Thymus (tissue), 11 donors: ENCODE results near the gene COL5A1. TPM values are rescaled to one million over a fixed set of nuclear protein-coding genes. Genes with fewer than 3 reads are reported as not detected.

Experiments
- DNase-seq, 9 donors: peaks; one replicate each; pipeline ENCODE4 v3.0.0-alpha.2; 2013; ENCODE audit warnings: low spot score in 9 of 9, low read depth in 6 of 9, missing footprints in 1 of 9
- H3K27ac ChIP-seq, 2 donors: one replicate each; pipeline ENCODE4 v1.5.1; 2013; ENCODE audit warnings: control low read depth in 1 of 2, low read depth in 1 of 2, low read length in 1 of 2, mild to moderate bottlenecking in 1 of 2, moderate library complexity in 1 of 2
- H3K27me3 ChIP-seq, 2 donors: one replicate each; pipeline ENCODE4 v1.5.1; 2013; ENCODE audit warnings: low read length in 1 of 2; ENCODE audit not compliant: control insufficient read depth in 2 of 2, insufficient read depth in 1 of 2
- H3K36me3 ChIP-seq, 2 donors: one replicate each; pipeline ENCODE4 v1.5.1; 2013; ENCODE audit warnings: low read length in 1 of 2, mild to moderate bottlenecking in 1 of 2, moderate library complexity in 1 of 2; ENCODE audit not compliant: control insufficient read depth in 2 of 2, insufficient read depth in 2 of 2
- H3K4me1 ChIP-seq, 2 donors: one replicate each; pipeline ENCODE4 v1.5.1; 2013; ENCODE audit warnings: low read length in 2 of 2; ENCODE audit not compliant: control insufficient read depth in 2 of 2, insufficient read depth in 2 of 2
- H3K4me3 ChIP-seq, 2 donors: one replicate each; pipeline ENCODE4 v1.5.1; 2013; ENCODE audit warnings: low read length in 2 of 2, control low read depth in 1 of 2, mild to moderate bottlenecking in 1 of 2
- H3K9me3 ChIP-seq, 2 donors: one replicate each; pipeline ENCODE4 v1.5.1; 2013; ENCODE audit warnings: low read length in 1 of 2, mild to moderate bottlenecking in 1 of 2; ENCODE audit not compliant: control insufficient read depth in 2 of 2, insufficient read depth in 1 of 2
- WGBS: extraction: QIAGEN DNeasy Blood & Tissue Kit; methylation state at CpG from one replicate; pipeline ENCODE4 v1.1.7; 2013; 5-methylcytosine and 5-hydroxymethylcytosine counted together
- polyA plus RNA-seq: library from polyadenylated mRNA; stranded (reverse); fragments of 200-250 nt; gene quantifications from one replicate; pipeline ENCODE4 v1.2.3, GENCODE V29; 2013
- total RNA-seq: library from RNA; stranded (reverse); fragments of 120-200 nt; gene quantifications from one replicate; pipeline ENCODE4 v1.2.4, GENCODE V29; 2013
- donor health status: healthy.

COL5A1 gene
- total and polyA plus RNA-seq, 2 donors, result 3.2 to 7.6 TPM

DNA sequence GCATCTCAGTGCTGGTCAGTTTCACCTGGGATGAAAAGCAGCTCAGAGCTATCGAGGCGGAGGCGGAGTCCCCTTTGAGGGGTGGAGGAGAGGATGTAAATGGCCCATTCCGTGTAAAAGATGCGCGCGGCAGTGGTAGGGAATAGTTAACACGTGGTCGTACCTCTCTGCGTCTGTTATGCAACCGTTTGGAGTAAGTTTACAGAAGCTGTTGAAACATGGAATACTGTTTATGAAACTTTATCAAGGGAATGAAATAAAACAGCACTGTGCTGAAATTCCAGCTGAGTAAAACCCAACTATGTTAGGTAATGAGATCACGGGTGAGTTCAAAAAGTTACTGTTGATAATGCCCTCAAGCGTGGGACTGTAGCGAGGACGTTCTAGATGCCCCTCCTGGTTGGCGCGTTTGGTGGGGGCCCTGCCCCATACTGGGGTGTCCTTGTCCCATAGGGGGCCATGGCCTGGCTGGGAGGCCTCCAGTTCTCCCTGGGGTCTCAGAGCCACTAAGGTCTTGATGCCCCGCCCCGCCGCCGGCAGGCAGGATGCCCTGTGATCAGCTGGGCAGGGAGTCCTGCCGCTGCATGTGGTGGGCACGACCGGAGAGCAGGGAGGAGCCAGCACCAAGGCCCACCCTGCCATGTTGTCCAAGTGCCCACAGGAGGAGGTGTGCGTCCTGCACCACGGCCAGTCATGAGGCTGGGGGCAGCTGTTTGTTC is 90.9 kb downstream of the COL5A1 start:
- Histone ChIP-seq H3K27ac (no peak overlapping the region), H3K4me3 (no peak overlapping the region), H3K4me1 (peaks cover 0 to 2% of the 10 kb centered on the region in 2 donors), H3K36me3 (no peaks in the 10 kb centered on the region), H3K9me3 (peaks cover 0 to 4% of the 10 kb centered on the region in 2 donors), H3K27me3 (no peaks in the 10 kb centered on the region)
- WGBS, result 84% methylated on average over 26 of the region's 26 CpGs
- DNase-seq, result no peak

DNA sequence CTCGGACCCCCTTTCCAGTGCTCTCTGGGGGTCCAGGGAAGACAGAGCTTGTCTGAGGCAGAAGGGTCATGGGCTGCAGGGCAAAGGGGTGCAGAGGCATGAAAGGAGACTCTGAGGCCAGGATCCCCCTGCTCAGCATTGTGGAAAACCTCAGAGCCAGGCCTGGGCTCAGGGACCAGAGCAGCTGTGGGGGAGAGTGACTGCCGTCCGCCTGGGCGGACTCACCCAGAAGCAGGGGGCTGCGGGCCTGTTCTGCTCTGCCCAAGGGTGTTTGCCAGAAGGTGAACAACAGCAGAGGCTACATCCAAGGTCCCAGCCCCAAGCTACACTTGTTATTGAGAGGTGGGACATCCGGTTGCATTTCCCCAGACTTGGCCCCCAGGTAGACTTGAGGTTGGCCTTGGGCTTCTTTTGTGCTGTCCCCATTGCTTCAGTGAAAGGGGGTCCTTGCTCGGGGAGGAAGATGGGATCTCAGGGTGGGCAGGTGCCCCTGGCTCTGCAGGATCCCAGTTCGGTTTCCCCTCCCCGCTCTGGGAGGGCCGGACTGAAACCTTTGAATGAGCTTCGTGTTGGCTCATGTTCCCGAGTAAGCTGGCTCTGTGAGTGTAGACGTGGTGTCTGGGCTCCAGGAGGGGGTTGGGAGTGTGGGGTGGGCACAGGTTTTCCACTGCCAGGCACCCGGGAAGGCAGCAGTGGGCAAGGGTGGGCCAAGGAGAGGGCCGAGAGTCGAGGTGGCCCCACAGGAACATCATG is 92.1 kb downstream of the COL5A1 start:
- H3K4me3 ChIP-seq, result no peak overlapping the region
- no peak for DNase-seq
- WGBS, result 92% methylated on average over 16 of the region's 16 CpGs
- peaks cover 0 to 2% of the 10 kb centered on the region in 2 donors for H3K4me1 ChIP-seq
- H3K36me3 ChIP-seq, result no peaks in the 10 kb centered on the region
- H3K9me3 ChIP-seq, result peaks cover 0 to 4% of the 10 kb centered on the region in 2 donors
- H3K27ac ChIP-seq, result no peak overlapping the region
- H3K27me3 ChIP-seq, result no peaks in the 10 kb centered on the region

DNA sequence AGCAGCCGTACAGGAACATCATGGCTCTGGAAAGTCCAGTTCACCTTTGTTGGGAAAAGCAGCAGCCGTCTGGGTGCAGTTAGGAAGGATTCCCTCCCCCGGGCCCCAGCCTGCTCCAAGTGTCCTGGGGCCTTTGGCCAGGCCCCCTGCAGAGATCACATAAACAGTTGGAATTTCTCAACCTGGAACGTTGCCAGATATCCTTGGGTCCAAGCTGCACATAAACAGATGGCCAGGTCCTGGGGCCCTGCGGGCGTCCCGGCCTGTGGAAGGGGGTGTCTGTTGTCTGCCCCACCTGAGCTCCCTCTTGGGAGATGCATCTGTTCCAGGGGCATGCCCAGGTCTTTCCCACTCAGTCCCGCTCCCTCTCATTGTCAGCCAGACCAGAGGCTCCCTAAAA is 92.7 kb downstream of the COL5A1 start:
- no peak for DNase-seq
- no peak overlapping the region for H3K27ac ChIP-seq
- no peaks in the 10 kb centered on the region for H3K36me3 ChIP-seq
- H3K4me1 ChIP-seq, result peaks cover 0 to 2% of the 10 kb centered on the region in 2 donors
- WGBS, result 96% methylated on average over 8 of the region's 8 CpGs
- no peaks in the 10 kb centered on the region for H3K27me3 ChIP-seq
- peaks cover 0 to 4% of the 10 kb centered on the region in 2 donors for H3K9me3 ChIP-seq
- no peak overlapping the region for H3K4me3 ChIP-seq

DNA sequence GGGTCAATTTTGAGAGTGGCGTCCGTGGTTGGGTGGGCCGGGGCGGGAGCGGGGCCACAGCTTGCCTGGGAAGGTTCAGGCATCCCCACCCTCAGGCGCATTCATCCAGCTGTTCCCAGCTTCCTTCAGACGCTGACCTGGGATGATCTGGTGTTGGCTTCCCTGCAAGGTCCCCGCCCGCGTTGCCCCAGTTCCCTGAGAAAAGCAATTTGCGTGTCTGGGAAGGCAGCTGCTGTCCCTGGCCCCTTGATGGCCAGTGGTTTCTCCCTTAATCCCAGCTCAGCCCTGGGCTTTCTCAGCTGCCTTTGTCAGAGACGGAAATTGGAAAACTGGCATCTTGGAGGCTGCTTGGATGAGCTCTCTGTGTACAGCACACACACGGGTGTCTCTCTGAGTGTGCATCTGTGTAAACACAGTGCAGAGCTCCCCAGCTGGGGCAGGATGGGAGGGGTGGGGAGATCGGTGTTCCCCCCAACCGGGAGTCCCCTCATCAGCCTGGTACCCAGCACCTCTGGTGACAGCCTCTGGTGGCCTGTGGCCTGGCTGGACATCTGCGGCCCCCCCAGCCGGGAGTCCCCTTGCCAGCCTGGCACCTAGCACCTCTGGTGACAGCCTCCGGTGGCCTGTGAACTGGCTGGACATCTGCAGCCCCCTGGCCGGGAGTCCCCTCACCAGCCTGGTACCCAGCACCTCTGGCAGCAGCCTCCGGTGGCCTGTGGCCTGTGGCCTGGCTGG is 94.0 kb downstream of the COL5A1 start:
- WGBS, result 91% methylated on average over 20 of the region's 20 CpGs
- DNase-seq, result no peak
- H3K27me3 ChIP-seq, result no peaks in the 10 kb centered on the region
- H3K4me1 ChIP-seq, result peaks cover 0 to 2% of the 10 kb centered on the region in 2 donors
- no peak overlapping the region for H3K27ac ChIP-seq
- no peaks in the 10 kb centered on the region for H3K36me3 ChIP-seq
- peaks cover 0 to 4% of the 10 kb centered on the region in 2 donors for H3K9me3 ChIP-seq
- H3K4me3 ChIP-seq, result no peak overlapping the region

DNA sequence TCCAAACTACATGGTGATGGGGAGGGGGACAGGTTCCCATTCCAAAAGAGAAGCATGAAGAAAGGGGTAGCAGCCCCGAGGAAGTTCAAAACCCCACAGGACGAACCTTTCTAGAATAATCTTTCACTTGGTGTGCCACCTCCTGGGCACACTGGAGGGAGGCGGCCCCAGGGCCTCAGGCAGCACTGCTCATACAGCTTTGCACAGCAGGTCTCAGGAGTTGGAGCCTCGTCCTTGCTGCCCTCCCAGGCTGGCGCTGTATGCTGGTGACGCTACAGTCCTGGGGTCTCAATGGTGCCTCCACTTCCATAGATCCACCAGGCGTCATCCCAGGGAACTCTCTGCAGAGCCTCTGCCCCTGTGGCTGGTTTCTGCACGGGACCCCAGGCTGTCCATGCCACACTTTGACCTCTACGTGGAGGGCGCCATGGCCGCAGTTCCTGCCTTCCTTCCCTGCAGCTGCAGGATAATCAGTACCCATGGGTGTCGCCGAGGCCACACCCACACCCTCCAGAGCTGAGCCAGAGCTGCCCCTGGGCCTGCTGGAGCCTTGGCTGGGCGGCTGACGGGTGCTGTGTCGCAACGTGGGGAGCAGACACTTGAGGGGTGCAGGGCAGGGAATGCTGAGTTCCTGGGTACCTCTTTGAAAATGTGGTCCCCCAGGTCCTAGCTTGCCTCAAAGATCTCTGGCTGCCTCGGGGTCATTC is 95.3 kb downstream of the COL5A1 start:
- DNase-seq, result no peak
- Histone ChIP-seq H3K36me3 (no peaks in the 10 kb centered on the region), H3K9me3 (no peaks in the 10 kb centered on the region), H3K4me3 (no peak overlapping the region), H3K27ac (no peak overlapping the region), H3K4me1 (peaks cover 0 to 2% of the 10 kb centered on the region in 2 donors), H3K27me3 (no peaks in the 10 kb centered on the region)
- WGBS, result 93% methylated on average over 18 of the region's 18 CpGs

DNA sequence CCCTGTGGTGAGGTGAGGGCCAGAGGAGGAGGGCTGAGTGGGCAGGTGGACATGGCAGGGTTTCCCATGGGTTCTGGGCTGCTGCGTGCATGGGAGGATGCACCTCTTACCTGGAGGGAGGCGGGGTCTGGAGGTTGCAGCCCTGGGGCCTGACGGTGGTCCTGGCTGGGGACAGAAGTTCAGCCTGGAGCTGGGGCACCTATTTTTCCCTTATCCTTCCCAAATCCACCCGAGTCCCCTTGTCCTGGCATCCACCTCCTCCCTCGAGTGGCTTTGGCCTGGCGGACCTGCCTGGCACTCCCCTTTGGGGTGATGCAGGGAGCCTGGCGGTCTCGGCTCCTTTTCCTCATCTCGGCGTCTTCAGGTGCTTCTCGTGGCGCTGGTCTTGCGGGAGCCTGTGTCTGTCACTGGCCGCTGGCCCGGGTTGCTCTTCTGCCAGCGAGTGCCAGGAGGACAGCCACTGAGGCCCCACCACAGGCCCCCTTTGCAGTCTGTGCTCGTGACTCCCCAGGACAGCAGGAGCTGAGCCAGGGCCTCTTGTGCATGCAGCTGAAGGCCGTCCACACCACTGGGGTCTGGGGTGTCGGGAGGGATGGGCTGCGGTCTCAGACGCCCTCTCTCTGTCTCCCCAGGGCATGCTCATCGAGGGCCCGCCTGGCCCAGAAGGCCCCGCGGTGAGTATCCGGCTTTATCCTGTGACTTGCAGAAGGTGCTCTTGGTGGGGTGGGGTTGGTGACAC is 96.4 kb downstream of the COL5A1 start:
- Histone ChIP-seq H3K27ac (no peak overlapping the region), H3K36me3 (no peaks in the 10 kb centered on the region), H3K9me3 (no peaks in the 10 kb centered on the region), H3K4me3 (no peak overlapping the region), H3K27me3 (no peaks in the 10 kb centered on the region), H3K4me1 (peaks cover 0 to 2% of the 10 kb centered on the region in 2 donors)
- 92% methylated on average over 26 of the region's 26 CpGs for WGBS
- DNase-seq, result no peak

DNA sequence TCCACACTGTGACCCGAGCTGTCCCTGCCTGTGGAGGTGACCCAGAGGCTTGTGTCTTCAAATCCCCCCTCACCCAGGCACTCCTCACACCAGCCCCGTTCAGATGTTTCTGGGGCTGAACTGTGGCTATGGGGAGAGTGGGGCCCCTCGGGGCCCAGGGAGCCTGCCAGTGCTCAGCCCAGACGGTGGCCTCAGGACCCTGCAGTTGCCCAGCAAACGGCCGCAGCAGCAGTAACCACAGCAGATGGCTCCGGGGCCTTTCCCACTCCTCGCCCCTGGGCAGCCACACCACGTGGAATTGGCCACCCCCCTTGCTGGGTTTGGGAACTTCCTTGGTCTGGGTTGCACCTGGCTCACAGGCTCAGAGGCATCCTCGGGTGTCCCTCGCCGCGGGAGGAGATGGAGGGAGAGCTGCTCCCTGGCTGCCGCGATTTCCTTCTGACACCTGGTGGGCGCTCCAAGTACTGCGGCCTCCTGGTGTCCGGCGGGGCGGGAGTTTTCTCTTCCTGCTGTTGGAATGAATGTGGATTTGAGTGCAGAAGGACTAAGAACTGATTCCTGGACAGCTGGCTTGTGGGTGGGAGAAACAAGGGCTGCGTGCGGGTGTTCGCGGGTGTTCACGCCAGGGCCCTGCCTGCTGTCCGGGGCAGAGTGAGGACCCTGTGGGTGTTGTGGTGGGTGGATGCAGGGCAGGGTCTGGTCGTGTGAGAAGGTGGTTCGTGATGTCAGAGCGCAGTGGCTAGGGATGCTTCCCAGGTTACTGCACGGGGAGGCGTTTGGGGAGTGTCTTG is 97.5 kb downstream of the COL5A1 start:
- Histone ChIP-seq H3K9me3 (no peaks in the 10 kb centered on the region), H3K36me3 (no peaks in the 10 kb centered on the region), H3K27me3 (no peaks in the 10 kb centered on the region), H3K27ac (no peak overlapping the region), H3K4me3 (no peak overlapping the region), H3K4me1 (no peaks in the 10 kb centered on the region)
- DNase-seq, result peak in 4 of 9 donors; percentile 3 to 37 (median 21)
- 61% methylated on average over 31 of the region's 31 CpGs for WGBS

DNA sequence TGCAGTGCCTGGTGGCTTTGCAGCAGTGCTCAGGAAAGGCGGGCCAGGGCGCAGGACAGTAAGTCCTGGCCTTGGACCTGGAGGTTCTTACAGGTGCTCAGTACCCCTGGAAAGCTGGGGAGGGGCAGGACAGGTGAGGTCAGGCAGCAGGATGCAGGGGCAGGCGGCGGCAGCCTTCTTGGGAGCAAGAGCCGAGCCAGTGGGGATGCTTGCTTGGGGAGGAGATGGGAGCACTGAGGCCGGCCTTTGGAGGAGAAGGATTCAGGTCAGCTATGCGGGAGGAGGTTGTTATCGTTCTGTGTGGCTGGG is 98.0 kb downstream of the COL5A1 start:
- WGBS, result 98% methylated on average over 8 of the region's 8 CpGs
- H3K27me3 ChIP-seq, result no peaks in the 10 kb centered on the region
- no peak for DNase-seq
- H3K36me3 ChIP-seq, result no peaks in the 10 kb centered on the region
- H3K4me3 ChIP-seq, result no peak overlapping the region
- H3K27ac ChIP-seq, result no peak overlapping the region
- no peaks in the 10 kb centered on the region for H3K9me3 ChIP-seq
- H3K4me1 ChIP-seq, result no peaks in the 10 kb centered on the region
